Endothelial cell of umbilical vein (primary cell): ENCODE results near the gene PCSK6.

Experiments
- CTCF ChIP-seq, 2 donors: IDR thresholded peaks; 1 replicate in 1 of 2; 2 replicates in 1 of 2; pipeline ENCODE4 v1.5.1; 2011; ENCODE audit warnings: low read length in 2 of 2, mild to moderate bottlenecking in 2 of 2, moderate library complexity in 2 of 2, control low read depth in 1 of 2, inconsistent platforms in 1 of 2, low read depth in 1 of 2; ENCODE audit not compliant: insufficient read depth in 1 of 2; ENCODE audit errors: extremely low read depth in 1 of 2
- EZH2 ChIP-seq: IDR thresholded peaks from 2 replicates; pipeline ENCODE4 v1.6.1; 2012; ENCODE audit warnings: borderline replicate concordance, low read depth, mild to moderate bottlenecking, moderate library complexity, low read length, inconsistent platforms; ENCODE audit not compliant: severe bottlenecking
- MAX ChIP-seq: IDR thresholded peaks from 2 replicates; pipeline ENCODE4 v1.6.1; 2011; ENCODE audit not compliant: insufficient read depth, insufficient read length
- POLR2A ChIP-seq: IDR thresholded peaks from 2 replicates; pipeline ENCODE4 v1.6.1; 2012; ENCODE audit warnings: low read depth, mild to moderate bottlenecking, control low read depth, low read length

- no peak for TF ChIP-seq CTCF (IDR thresholded peaks at IDR 0.05; ENCODE audit: extremely low read depth in 1 of 2, insufficient read depth in 1 of 2, low read depth in 1 of 2, low read length in 2 of 2)
- no peak for TF ChIP-seq POLR2A
- no peak for TF ChIP-seq EZH2
- no peak for TF ChIP-seq MAX
These were observed 186.1 kb downstream of the PCSK6 start for GRCh38 chr15:101303408-101303807.
